HEK293T (cell line): ENCODE measurements around the gene CHAT.

Experiments
- CTCF ChIA-PET: fragments of 350-600 bp; formaldehyde crosslinking; extraction: SDS; loops from one replicate; lab custom pipeline; 2021; ENCODE audit warnings: antibody characterized with exemption, inconsistent platforms; lab: Yijun Ruan, JAX
- POLR2A ChIA-PET: fragments of 350-600 bp; formaldehyde crosslinking; extraction: SDS; loops from one replicate; lab custom pipeline; 2020; ENCODE audit warnings: antibody characterized with exemption, inconsistent platforms; lab: Yijun Ruan, JAX
- DNase-seq: peaks from one replicate; pipeline ENCODE4 v3.0.0; 2012; ENCODE audit warnings: mixed read lengths; ENCODE audit errors: extremely low spot score
- ARNT ChIP-seq: fragments of 450-650 bp; IDR thresholded peaks from 2 replicates; pipeline ENCODE4 v1.6.1; 2017; ENCODE audit warnings: mild to moderate bottlenecking
- BHLHE40 ChIP-seq: fragments of 450-650 bp; IDR thresholded peaks from 2 replicates; pipeline ENCODE4 v1.6.1; 2016; ENCODE audit warnings: mild to moderate bottlenecking, moderate library complexity, borderline replicate concordance
- CTBP1 ChIP-seq: fragments of 450-650 bp; IDR thresholded peaks from 2 replicates; pipeline ENCODE4 v1.6.1; 2016; ENCODE audit warnings: borderline replicate concordance
- ELF4 ChIP-seq: fragments of 450-650 bp; IDR thresholded peaks from 2 replicates; pipeline ENCODE4 v1.6.1; 2017; ENCODE audit warnings: antibody characterized with exemption
- FOXA1 ChIP-seq: fragments of 450-650 bp; IDR thresholded peaks from 2 replicates; pipeline ENCODE4 v1.6.1; 2016; ENCODE audit warnings: mild to moderate bottlenecking
- FOXK2 ChIP-seq: fragments of 450-650 bp; IDR thresholded peaks from 2 replicates; pipeline ENCODE4 v1.6.1; 2016; ENCODE audit warnings: mild to moderate bottlenecking
- FOXM1 ChIP-seq: fragments of 450-650 bp; IDR thresholded peaks from 2 replicates; pipeline ENCODE4 v1.6.1; 2017; ENCODE audit warnings: mild to moderate bottlenecking, borderline replicate concordance
- HDGF ChIP-seq: fragments of 450-650 bp; IDR thresholded peaks from 2 replicates; pipeline ENCODE4 v1.6.1; 2017; ENCODE audit warnings: antibody characterized with exemption, borderline replicate concordance
- L3MBTL2 ChIP-seq: fragments of 450-650 bp; conservative IDR thresholded peaks from 2 replicates; pipeline ENCODE4 v1.6.1; 2016; ENCODE audit warnings: mild to moderate bottlenecking
- LEF1 ChIP-seq: fragments of 450-650 bp; IDR thresholded peaks from 2 replicates; pipeline ENCODE4 v1.6.1; 2017; ENCODE audit warnings: mild to moderate bottlenecking, borderline replicate concordance
- NFRKB ChIP-seq: fragments of 450-650 bp; IDR thresholded peaks from 2 replicates; pipeline ENCODE4 v1.6.1; 2016; ENCODE audit warnings: mild to moderate bottlenecking, moderate library complexity
- SP1 ChIP-seq: fragments of 450-650 bp; IDR thresholded peaks from 2 replicates; pipeline ENCODE4 v1.6.1; 2017
- SUZ12 ChIP-seq: fragments of 450-650 bp; IDR thresholded peaks from 2 replicates; pipeline ENCODE4 v1.6.1; 2016; ENCODE audit warnings: mild to moderate bottlenecking
- TARDBP ChIP-seq: fragments of 450-650 bp; IDR thresholded peaks from 2 replicates; pipeline ENCODE4 v1.6.1; 2016
- ZNF384 ChIP-seq: fragments of 450-650 bp; IDR thresholded peaks from 2 replicates; pipeline ENCODE4 v1.6.1; 2016
- TF ChIP-seq, protein P1 (sequence below): fragments of 450-650 bp; IDR thresholded peaks from 2 replicates; pipeline ENCODE4 v1.6.1; 2016

CHAT gene

GRCh38 chr10:49613165-49613881 is 514 bp upstream of the CHAT start:
- TF ChIP-seq LEF1 (no peak), L3MBTL2 (no peak)
- ChIA-PET CTCF (no interaction called here), POLR2A (no interaction called here)
- DNase-seq, result no peak

- ChIA-PET POLR2A (no interaction called here), CTCF (no interaction called here)
- TF ChIP-seq BHLHE40 (no peak), ARNT (no peak), FOXA1 (no peak), TARDBP (no peak), SP1 (no peak), L3MBTL2 (no peak), LEF1 (no peak), HDGF (no peak), ELF4 (no peak), ZNF384 (no peak), CTBP1 (no peak), FOXM1 (no peak), NFRKB (no peak), FOXK2 (no peak), SUZ12 (no peak)
- TF ChIP-seq, protein P1, sequence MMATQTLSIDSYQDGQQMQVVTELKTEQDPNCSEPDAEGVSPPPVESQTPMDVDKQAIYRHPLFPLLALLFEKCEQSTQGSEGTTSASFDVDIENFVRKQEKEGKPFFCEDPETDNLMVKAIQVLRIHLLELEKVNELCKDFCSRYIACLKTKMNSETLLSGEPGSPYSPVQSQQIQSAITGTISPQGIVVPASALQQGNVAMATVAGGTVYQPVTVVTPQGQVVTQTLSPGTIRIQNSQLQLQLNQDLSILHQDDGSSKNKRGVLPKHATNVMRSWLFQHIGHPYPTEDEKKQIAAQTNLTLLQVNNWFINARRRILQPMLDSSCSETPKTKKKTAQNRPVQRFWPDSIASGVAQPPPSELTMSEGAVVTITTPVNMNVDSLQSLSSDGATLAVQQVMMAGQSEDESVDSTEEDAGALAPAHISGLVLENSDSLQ, result no peak
- DNase-seq, result no peak
Observed at GRCh38 chr10:49614242-49615198, 683 bp downstream of the CHAT start.

GRCh38 chr10:49615213-49615612 is 1.4 kb downstream of the CHAT start:
- ChIA-PET POLR2A (no interaction called here), CTCF (no interaction called here)
- TF ChIP-seq HDGF (no peak), FOXK2 (no peak), SP1 (no peak), L3MBTL2 (no peak), SUZ12 (no peak), CTBP1 (no peak), FOXM1 (no peak), ARNT (no peak), FOXA1 (no peak), NFRKB (no peak), BHLHE40 (no peak), TARDBP (no peak), ELF4 (no peak), LEF1 (no peak), ZNF384 (no peak)
- TF ChIP-seq, protein P1, result no peak
- DNase-seq, result no peak

DNA sequence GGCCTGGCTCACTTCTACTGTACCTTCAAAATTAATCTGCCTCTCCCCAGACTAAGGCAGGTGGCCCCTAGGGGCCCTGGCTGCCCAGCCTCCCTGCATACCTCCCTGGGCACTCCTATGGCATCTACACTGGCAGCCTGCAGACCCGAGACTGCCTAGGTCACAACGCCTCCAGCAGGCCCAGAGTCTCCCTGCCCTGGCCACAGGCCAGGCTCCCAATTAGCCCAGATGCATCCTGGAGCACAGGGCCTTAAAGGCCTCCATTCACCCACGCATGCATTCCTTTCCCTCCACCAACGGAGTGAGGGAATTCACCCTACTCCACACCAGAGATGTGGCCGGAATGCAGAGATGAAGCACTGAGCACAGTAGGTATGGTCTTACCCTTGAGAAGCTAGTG is 1.9 kb downstream of the CHAT start:
- POLR2A ChIA-PET, result no interaction called here
- CTCF ChIA-PET, result no interaction called here
- DNase-seq, result no peak
- TF ChIP-seq ARNT (no peak), SUZ12 (no peak), HDGF (no peak), SP1 (no peak), FOXM1 (no peak)

DNA sequence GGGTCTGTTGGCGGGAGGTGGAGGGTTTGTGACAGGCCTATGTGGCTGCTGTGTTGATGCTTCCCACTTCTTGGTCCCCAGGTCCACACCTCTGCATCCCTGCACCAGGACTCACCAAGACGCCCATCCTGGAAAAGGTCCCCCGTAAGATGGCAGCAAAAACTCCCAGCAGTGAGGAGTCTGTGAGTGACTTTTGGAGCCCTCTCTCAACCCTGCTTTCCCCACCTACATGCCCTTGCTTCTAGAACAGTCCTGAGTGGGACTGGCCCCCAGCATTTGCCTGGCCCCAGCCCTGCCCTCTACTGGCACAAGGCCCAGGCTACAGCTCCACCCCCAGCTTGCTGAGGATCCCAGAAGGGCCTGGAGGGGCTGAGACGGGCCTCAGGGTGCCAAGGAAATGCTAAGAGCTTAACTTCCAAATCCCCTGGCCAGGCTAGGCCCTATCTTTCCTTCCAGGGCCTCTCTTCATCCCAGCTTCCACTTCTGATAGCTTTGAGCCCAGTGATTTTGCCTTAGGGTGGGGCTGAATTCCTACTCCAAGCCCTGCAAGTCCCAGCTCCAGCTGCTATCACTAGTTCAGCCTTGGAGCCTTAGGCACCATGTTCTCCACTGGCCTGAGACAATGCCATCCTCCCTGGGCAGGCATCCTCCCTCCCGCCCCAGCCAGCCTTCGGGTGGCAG is 2.7 kb downstream of the CHAT start:
- TF ChIP-seq NFRKB, result no peak
- TF ChIP-seq ARNT, result no peak
- TF ChIP-seq SP1, result no peak
- no peak for TF ChIP-seq FOXM1
- no peak for TF ChIP-seq BHLHE40
- no peak for TF ChIP-seq ELF4
- TF ChIP-seq, protein P1, result no peak
- no peak for TF ChIP-seq FOXA1
- no peak for TF ChIP-seq L3MBTL2
- TF ChIP-seq CTBP1, result no peak
- no peak for TF ChIP-seq HDGF
- ChIA-PET POLR2A (no interaction called here), CTCF (no interaction called here)
- no peak for DNase-seq
